DOHH2 (cell line): ENCODE data around the gene RPRM.

ENCODE experiments used
- CTCF ChIP-seq: fragments of 200-600 bp; sonication (generic); IDR thresholded peaks from one replicate; pipeline ENCODE4 v1.5.1; 2014; ENCODE audit warnings: antibody characterized with exemption, mild to moderate bottlenecking, low read depth, low read length; ENCODE audit not compliant: poor library complexity, severe bottlenecking
- EZH2phosphoT487 ChIP-seq: fragments of 200-600 bp; sonication (generic); IDR thresholded peaks from 2 replicates; pipeline ENCODE4 v1.6.1; 2017; ENCODE audit warnings: borderline replicate concordance, mild to moderate bottlenecking, antibody characterized with exemption, low read length, moderate library complexity, mixed read lengths

GRCh38 chr2:153461453-153461852 lies 17.1 kb downstream of the RPRM start:
- TF ChIP-seq CTCF (no peak), EZH2phosphoT487 (no peak)
